ENCODE results near the gene CST9L.

DNA sequence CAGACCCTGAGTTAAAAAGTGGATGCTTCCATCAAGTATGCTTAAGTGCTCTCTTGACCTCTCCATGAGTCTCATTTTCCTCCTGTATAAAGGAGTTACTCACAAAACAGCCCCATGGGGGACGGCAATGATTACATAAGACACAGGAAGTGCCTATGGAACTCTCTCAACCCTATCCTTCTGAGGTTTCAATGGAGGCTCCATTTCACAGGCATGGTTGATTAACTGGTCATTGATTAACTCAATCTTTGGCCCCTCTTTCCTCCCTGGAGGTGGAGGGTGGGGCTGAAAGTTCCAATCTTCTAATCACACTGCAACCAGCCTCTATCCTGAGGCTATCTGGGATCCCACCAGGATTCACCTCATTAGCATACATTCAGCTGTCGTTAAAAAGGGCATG lies 48.1 kb downstream of the CST9L start:
- TF ChIP-seq EZH2 (IDR thresholded peaks at IDR 0.05; ENCODE audit: low read length): no peak
- TF ChIP-seq, protein P1, sequence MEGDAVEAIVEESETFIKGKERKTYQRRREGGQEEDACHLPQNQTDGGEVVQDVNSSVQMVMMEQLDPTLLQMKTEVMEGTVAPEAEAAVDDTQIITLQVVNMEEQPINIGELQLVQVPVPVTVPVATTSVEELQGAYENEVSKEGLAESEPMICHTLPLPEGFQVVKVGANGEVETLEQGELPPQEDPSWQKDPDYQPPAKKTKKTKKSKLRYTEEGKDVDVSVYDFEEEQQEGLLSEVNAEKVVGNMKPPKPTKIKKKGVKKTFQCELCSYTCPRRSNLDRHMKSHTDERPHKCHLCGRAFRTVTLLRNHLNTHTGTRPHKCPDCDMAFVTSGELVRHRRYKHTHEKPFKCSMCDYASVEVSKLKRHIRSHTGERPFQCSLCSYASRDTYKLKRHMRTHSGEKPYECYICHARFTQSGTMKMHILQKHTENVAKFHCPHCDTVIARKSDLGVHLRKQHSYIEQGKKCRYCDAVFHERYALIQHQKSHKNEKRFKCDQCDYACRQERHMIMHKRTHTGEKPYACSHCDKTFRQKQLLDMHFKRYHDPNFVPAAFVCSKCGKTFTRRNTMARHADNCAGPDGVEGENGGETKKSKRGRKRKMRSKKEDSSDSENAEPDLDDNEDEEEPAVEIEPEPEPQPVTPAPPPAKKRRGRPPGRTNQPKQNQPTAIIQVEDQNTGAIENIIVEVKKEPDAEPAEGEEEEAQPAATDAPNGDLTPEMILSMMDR (optimal IDR thresholded peaks at IDR 0.05 in 1 of 3, IDR thresholded peaks at IDR 0.05 in 1 of 3, conservative IDR thresholded peaks at IDR 0.05 in 1 of 3; ENCODE audit: extremely low read depth in 1 of 3, insufficient read depth in 2 of 3, low read length in 3 of 3): no peak

Measured in keratinocyte (primary cell).